Neuronal stem cell (in vitro differentiated cells): ENCODE results near the gene LPGAT1.

Experiments
- DNase-seq: peaks from one replicate; pipeline ENCODE4 v3.0.0-alpha.2; 2013; ENCODE audit warnings: low spot score
- H2AFZ ChIP-seq: one replicate; pipeline ENCODE4 v1.6.1; 2013; ENCODE audit warnings: mild to moderate bottlenecking, low read length, inconsistent platforms
- H2AK5ac ChIP-seq: 2 replicates; pipeline ENCODE4 v1.6.1; 2013; ENCODE audit warnings: low read depth, mild to moderate bottlenecking, inconsistent platforms, low read length, moderate library complexity, mixed read lengths
- H2BK120ac ChIP-seq: 2 replicates; pipeline ENCODE4 v1.6.1; 2013; ENCODE audit warnings: low read depth, mild to moderate bottlenecking, inconsistent platforms, low read length, moderate library complexity, mixed read lengths
- H2BK12ac ChIP-seq: one replicate; pipeline ENCODE4 v1.6.1; 2013; ENCODE audit warnings: low read length, inconsistent platforms
- H2BK15ac ChIP-seq: 2 replicates; pipeline ENCODE4 v1.6.1; 2013; ENCODE audit warnings: mild to moderate bottlenecking, low read length, inconsistent platforms, mixed read lengths
- H2BK5ac ChIP-seq: one replicate; pipeline ENCODE4 v1.6.1; 2013; ENCODE audit warnings: inconsistent platforms, mild to moderate bottlenecking, low read length, moderate library complexity
- H3K14ac ChIP-seq: one replicate; pipeline ENCODE4 v1.6.1; 2013; ENCODE audit warnings: low read length, inconsistent platforms
- H3K18ac ChIP-seq: 2 replicates; pipeline ENCODE4 v1.6.1; 2013; ENCODE audit warnings: low read length, inconsistent platforms
- H3K23ac ChIP-seq: 2 replicates; pipeline ENCODE4 v1.6.1; 2013; ENCODE audit warnings: low read depth, mild to moderate bottlenecking, mixed read lengths, low read length, inconsistent platforms; ENCODE audit not compliant: poor library complexity
- H3K27ac ChIP-seq: replicated peaks from 3 replicates; pipeline ENCODE4 v1.5.1; 2013; ENCODE audit warnings: low read length, inconsistent platforms
- H3K27me3 ChIP-seq, 3 experiments: 2 replicates each; pipeline ENCODE4 v1.6.1; 2013; ENCODE audit warnings: low read length in 3 of 3, mild to moderate bottlenecking in 2 of 3, inconsistent platforms in 1 of 3, low read depth in 1 of 3, mixed read lengths in 1 of 3, moderate library complexity in 1 of 3; ENCODE audit not compliant: control insufficient read depth in 3 of 3, insufficient read depth in 3 of 3
- H3K36me3 ChIP-seq, 2 donors: replicated peaks in 1 of 2; 2 replicates each; pipeline ENCODE4 v1.6.1; 2013; ENCODE audit warnings: low read length in 2 of 2; ENCODE audit not compliant: control insufficient read depth in 2 of 2, insufficient read depth in 2 of 2
- H3K4ac ChIP-seq: 2 replicates; pipeline ENCODE4 v1.6.1; 2013; ENCODE audit warnings: inconsistent platforms, mild to moderate bottlenecking, low read length, moderate library complexity
- H3K4me1 ChIP-seq, 2 donors: 1 replicate in 1 of 2; 2 replicates in 1 of 2; pipeline ENCODE4 v1.6.1; 2013; ENCODE audit warnings: low read length in 2 of 2, low read depth in 1 of 2; ENCODE audit not compliant: control insufficient read depth in 2 of 2, insufficient read depth in 1 of 2
- H3K4me2 ChIP-seq: one replicate; pipeline ENCODE4 v1.6.1; 2013; ENCODE audit warnings: mild to moderate bottlenecking, low read length, inconsistent platforms; ENCODE audit not compliant: insufficient read depth, poor library complexity, severe bottlenecking
- H3K4me3 ChIP-seq, 2 donors: 2 replicates each; pipeline ENCODE4 v1.5.1; 2013; ENCODE audit warnings: low read length in 2 of 2, mild to moderate bottlenecking in 2 of 2, inconsistent platforms in 1 of 2, moderate library complexity in 1 of 2
- H3K79me1 ChIP-seq: one replicate; pipeline ENCODE4 v1.6.1; 2013; ENCODE audit warnings: low read depth, mild to moderate bottlenecking, inconsistent platforms, low read length, moderate library complexity
- H3K9ac ChIP-seq: one replicate; pipeline ENCODE4 v1.6.1; 2013; ENCODE audit warnings: mild to moderate bottlenecking, low read depth, low read length, inconsistent platforms; ENCODE audit not compliant: poor library complexity
- H3K9me3 ChIP-seq, 2 donors: replicated peaks in 1 of 2; 2 replicates each; pipeline versions ENCODE3 to v1.6.1; 2013; ENCODE audit warnings: low read length in 2 of 2, mild to moderate bottlenecking in 2 of 2, inconsistent platforms in 1 of 2, low read depth in 1 of 2, mixed read lengths in 1 of 2, moderate library complexity in 1 of 2; ENCODE audit not compliant: control insufficient read depth in 2 of 2, insufficient read depth in 1 of 2
- H4K8ac ChIP-seq: one replicate; pipeline ENCODE4 v1.6.1; 2013; ENCODE audit warnings: low read depth, mild to moderate bottlenecking, inconsistent platforms, low read length, moderate library complexity
- H4K91ac ChIP-seq: one replicate; pipeline ENCODE4 v1.6.1; 2013; ENCODE audit warnings: low read length, low read depth, mild to moderate bottlenecking, inconsistent platforms; ENCODE audit not compliant: poor library complexity
- WGBS, 2 donors: extraction: QIAGEN DNeasy Blood & Tissue Kit; methylation state at CpG; one replicate each; pipeline ENCODE4 v1.1.7; 2013; ENCODE audit warnings: missing lambda C conversion rate in 2 of 2, mixed read lengths in 1 of 2; ENCODE audit not compliant: insufficient read length in 2 of 2, insufficient replicate concordance in 1 of 2; ENCODE audit errors: extremely low coverage in 2 of 2; 5-methylcytosine and 5-hydroxymethylcytosine counted together

The LPGAT1 gene

DNA sequence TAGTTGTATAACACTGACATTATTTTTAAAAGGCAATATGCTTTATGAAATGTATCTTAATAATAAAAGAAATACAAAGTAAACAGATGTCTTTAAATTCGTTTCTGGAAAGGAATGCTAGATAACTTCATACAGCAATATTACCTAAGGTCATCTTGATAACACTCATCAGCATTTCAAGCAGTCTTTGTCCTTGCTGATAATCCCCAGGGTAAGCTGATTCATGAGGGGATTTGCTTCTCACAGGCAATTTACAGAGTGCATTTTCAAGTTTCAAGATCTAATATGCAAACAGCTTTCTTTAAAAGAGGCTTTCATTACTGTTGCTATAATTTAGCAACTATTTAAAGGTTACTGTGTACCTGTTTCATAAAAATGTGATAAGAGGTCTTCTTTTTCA is 80.0 kb downstream of the LPGAT1 start:
- H3K18ac ChIP-seq: no peak overlapping the region
- H3K27me3 ChIP-seq: no peaks in the 10 kb centered on the region
- no peaks in the 10 kb centered on the region for H3K79me1 ChIP-seq
- no peak overlapping the region for H2BK5ac ChIP-seq
- no peak overlapping the region for H3K4me2 ChIP-seq
- H3K4me3 ChIP-seq: no peak overlapping the region
- no peak overlapping the region for H3K9ac ChIP-seq
- no peak overlapping the region for H2BK120ac ChIP-seq
- H2BK12ac ChIP-seq: no peak overlapping the region
- DNase-seq: no peak
- H3K36me3 ChIP-seq: peaks cover 0 to 32% of the 10 kb centered on the region in 2 donors
- H2AK5ac ChIP-seq: no peak overlapping the region
- H3K14ac ChIP-seq: no peak overlapping the region
- no peaks in the 10 kb centered on the region for H3K9me3 ChIP-seq
- H4K8ac ChIP-seq: no peak overlapping the region
- peaks cover 0 to 6% of the 10 kb centered on the region in 2 donors for H3K4me1 ChIP-seq
- WGBS, 2 donors: no CpG with 5 or more reads among the region's 1 CpG
- H3K4ac ChIP-seq: no peak overlapping the region
- no peak overlapping the region for H2AFZ ChIP-seq
- no peak overlapping the region for H4K91ac ChIP-seq
- no peak overlapping the region for H3K27ac ChIP-seq
- H2BK15ac ChIP-seq: no peak overlapping the region
- no peak overlapping the region for H3K23ac ChIP-seq

DNA sequence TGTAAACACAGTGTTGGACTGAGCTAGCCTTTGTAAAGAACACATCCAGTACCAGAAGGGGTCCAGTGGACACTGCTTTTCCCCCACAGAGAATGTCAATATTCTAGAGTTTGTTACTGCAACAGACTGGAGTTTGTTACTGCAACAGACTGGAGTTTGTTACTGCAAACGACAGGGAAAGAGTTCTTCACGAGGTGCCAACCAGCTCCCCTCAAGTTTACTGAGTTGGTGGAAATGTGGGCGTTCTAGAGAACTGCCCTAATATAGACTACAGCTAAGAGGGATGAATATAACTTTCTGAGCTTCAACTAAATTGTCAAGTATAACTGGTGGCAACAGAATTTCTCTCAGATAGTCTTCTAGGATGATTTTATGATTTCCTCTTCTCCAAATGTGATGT is 81.3 kb downstream of the LPGAT1 start:
- H4K8ac ChIP-seq: no peak overlapping the region
- DNase-seq: no peak
- H2AFZ ChIP-seq: no peak overlapping the region
- no peaks in the 10 kb centered on the region for H3K79me1 ChIP-seq
- no peak overlapping the region for H2AK5ac ChIP-seq
- H3K9me3 ChIP-seq: no peaks in the 10 kb centered on the region
- no peak overlapping the region for H3K9ac ChIP-seq
- no peaks in the 10 kb centered on the region for H3K27me3 ChIP-seq
- no peak overlapping the region for H3K4me3 ChIP-seq
- no peak overlapping the region for H2BK12ac ChIP-seq
- peaks cover 0 to 6% of the 10 kb centered on the region in 2 donors for H3K4me1 ChIP-seq
- no CpG with 5 or more reads among the region's 3 CpGs for WGBS, 2 donors
- H2BK15ac ChIP-seq: no peak overlapping the region
- H3K4ac ChIP-seq: no peak overlapping the region
- H3K23ac ChIP-seq: no peak overlapping the region
- no peak overlapping the region for H4K91ac ChIP-seq
- no peak overlapping the region for H3K4me2 ChIP-seq
- H2BK120ac ChIP-seq: no peak overlapping the region
- H2BK5ac ChIP-seq: no peak overlapping the region
- H3K27ac ChIP-seq: no peak overlapping the region
- H3K36me3 ChIP-seq: peaks cover 0 to 32% of the 10 kb centered on the region in 2 donors
- H3K18ac ChIP-seq: no peak overlapping the region
- no peak overlapping the region for H3K14ac ChIP-seq

DNA sequence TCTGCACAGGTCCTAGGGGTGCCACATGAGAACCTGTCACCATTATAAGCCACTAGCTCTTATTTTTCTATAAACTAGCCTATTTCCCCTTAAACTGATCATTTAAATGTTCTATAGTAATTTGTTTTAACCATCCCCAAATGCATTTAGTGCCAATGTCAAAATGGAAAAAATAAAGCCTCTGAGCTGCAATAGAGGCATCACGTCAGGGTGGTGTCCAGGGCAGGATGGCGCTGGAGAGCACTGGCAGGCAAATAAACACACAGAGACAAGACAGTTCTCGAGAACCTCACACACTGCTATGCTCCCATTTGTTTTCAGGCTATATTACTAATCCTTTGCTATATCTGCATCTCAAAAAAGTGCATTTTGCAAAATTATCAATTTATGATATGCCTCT is 81.8 kb downstream of the LPGAT1 start:
- Histone ChIP-seq H3K79me1 (no peaks in the 10 kb centered on the region), H3K4me2 (no peak overlapping the region), H4K8ac (no peak overlapping the region), H3K9me3 (no peaks in the 10 kb centered on the region), H3K9ac (no peak overlapping the region), H3K18ac (no peak overlapping the region), H3K23ac (no peak overlapping the region), H3K4me3 (no peak overlapping the region), H4K91ac (no peak overlapping the region), H3K4ac (no peak overlapping the region), H2AK5ac (no peak overlapping the region), H2AFZ (no peak overlapping the region), H3K4me1 (peaks cover 0 to 5% of the 10 kb centered on the region in 2 donors), H3K27ac (no peak overlapping the region), H2BK5ac (no peak overlapping the region), H2BK12ac (no peak overlapping the region), H2BK120ac (no peak overlapping the region), H3K14ac (no peak overlapping the region), H3K27me3 (no peaks in the 10 kb centered on the region), H3K36me3 (peaks cover 0 to 32% of the 10 kb centered on the region in 2 donors), H2BK15ac (no peak overlapping the region)
- DNase-seq: no peak
- WGBS, 2 donors: no CpG with 5 or more reads among the region's 3 CpGs

- H3K9me3 ChIP-seq: no peaks in the 10 kb centered on the region
- no peaks in the 10 kb centered on the region for H3K27me3 ChIP-seq
- H2BK5ac ChIP-seq: no peak overlapping the region
- H2BK120ac ChIP-seq: no peak overlapping the region
- H4K8ac ChIP-seq: no peak overlapping the region
- no peak overlapping the region for H3K18ac ChIP-seq
- WGBS, 2 donors: no CpG with 5 or more reads among the region's 4 CpGs
- H3K79me1 ChIP-seq: no peaks in the 10 kb centered on the region
- no peak overlapping the region for H3K27ac ChIP-seq
- H3K23ac ChIP-seq: no peak overlapping the region
- no peak overlapping the region for H3K9ac ChIP-seq
- no peak overlapping the region for H3K4me2 ChIP-seq
- H3K14ac ChIP-seq: no peak overlapping the region
- H2AFZ ChIP-seq: no peak overlapping the region
- H4K91ac ChIP-seq: no peak overlapping the region
- no peak overlapping the region for H2BK15ac ChIP-seq
- H3K4me3 ChIP-seq: no peak overlapping the region
- no peak for DNase-seq
- H2AK5ac ChIP-seq: no peak overlapping the region
- peaks cover 0 to 8% of the 10 kb centered on the region in 2 donors for H3K36me3 ChIP-seq
- no peak overlapping the region for H2BK12ac ChIP-seq
- no peaks in the 10 kb centered on the region for H3K4me1 ChIP-seq
- H3K4ac ChIP-seq: no peak overlapping the region
Observed at GRCh38 chr1:211742889-211743529, 87.6 kb downstream of the LPGAT1 start.
